ENCODE data around the gene MYOZ2. TPM values are rescaled to one million over a fixed set of nuclear protein-coding genes. Genes with fewer than 3 reads are reported as not detected.
A peak's percentile ranks its signal among the peaks of the same experiment; 100 is the strongest.

The MYOZ2 gene
- total and polyA plus RNA-seq, 2 of the 13 experiments (the other 11 are each of a cell fraction or from before 2014, with no cell fraction given) = 0.03 TPM; not detected in 1

- TF ChIP-seq, protein P1, sequence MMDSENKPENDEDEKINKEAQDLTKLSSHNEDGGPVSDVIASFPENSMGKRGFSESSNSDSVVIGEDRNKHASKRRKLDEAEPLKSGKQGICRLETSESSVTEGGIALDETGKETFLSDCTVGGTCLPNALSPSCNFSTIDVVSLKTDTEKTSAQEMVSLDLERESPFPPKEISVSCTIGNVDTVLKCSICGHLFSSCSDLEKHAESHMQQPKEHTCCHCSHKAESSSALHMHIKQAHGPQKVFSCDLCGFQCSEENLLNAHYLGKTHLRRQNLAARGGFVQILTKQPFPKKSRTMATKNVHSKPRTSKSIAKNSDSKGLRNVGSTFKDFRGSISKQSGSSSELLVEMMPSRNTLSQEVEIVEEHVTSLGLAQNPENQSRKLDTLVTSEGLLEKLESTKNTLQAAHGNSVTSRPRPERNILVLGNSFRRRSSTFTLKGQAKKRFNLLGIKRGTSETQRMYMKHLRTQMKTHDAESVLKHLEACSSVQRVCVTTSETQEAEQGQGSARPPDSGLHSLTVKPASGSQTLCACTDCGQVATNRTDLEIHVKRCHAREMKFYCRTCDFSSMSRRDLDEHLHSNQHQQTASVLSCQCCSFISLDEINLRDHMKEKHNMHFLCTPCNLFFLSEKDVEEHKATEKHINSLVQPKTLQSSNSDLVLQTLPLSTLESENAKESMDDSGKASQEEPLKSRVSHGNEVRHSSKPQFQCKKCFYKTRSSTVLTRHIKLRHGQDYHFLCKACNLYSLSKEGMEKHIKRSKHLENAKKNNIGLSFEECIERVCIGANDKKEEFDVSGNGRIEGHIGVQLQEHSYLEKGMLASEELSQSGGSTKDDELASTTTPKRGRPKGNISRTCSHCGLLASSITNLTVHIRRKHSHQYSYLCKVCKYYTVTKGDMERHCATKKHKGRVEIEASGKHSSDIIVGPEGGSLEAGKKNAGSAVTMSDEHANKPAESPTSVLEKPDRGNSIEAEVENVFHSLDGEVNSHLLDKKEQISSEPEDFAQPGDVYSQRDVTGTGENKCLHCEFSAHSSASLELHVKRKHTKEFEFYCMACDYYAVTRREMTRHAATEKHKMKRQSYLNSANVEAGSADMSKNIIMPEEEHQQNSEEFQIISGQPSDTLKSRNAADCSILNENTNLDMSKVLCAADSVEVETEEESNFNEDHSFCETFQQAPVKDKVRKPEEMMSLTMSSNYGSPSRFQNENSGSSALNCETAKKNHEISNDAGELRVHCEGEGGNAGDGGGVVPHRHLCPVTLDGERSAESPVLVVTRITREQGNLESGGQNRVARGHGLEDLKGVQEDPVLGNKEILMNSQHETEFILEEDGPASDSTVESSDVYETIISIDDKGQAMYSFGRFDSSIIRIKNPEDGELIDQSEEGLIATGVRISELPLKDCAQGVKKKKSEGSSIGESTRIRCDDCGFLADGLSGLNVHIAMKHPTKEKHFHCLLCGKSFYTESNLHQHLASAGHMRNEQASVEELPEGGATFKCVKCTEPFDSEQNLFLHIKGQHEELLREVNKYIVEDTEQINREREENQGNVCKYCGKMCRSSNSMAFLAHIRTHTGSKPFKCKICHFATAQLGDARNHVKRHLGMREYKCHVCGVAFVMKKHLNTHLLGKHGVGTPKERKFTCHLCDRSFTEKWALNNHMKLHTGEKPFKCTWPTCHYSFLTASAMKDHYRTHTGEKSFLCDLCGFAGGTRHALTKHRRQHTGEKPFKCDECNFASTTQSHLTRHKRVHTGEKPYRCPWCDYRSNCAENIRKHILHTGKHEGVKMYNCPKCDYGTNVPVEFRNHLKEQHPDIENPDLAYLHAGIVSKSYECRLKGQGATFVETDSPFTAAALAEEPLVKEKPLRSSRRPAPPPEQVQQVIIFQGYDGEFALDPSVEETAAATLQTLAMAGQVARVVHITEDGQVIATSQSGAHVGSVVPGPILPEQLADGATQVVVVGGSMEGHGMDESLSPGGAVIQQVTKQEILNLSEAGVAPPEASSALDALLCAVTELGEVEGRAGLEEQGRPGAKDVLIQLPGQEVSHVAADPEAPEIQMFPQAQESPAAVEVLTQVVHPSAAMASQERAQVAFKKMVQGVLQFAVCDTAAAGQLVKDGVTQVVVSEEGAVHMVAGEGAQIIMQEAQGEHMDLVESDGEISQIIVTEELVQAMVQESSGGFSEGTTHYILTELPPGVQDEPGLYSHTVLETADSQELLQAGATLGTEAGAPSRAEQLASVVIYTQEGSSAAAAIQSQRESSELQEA (CRISPR knock-in tag; IDR thresholded peaks at IDR 0.05; ENCODE audit: not compliant biosample characterization) = peak; percentile 76
- TF ChIP-seq FOSL1 (CRISPR knock-in tag; IDR thresholded peaks at IDR 0.05; ENCODE audit: borderline replicate concordance) (no peak), ZBTB33 (CRISPR knock-in tag; IDR thresholded peaks at IDR 0.05) (no peak; the same call in 1 of the 2 replicates), TFDP1 (CRISPR knock-in tag; IDR thresholded peaks at IDR 0.05; ENCODE audit: borderline replicate concordance) (peak; percentile 78; the same call in 1 of the 2 replicates), MBD4 (IDR thresholded peaks at IDR 0.05; ENCODE audit: borderline replicate concordance, low read length) (no peak), PCBP1 (IDR thresholded peaks at IDR 0.05; ENCODE audit: borderline replicate concordance, low read depth, low read length) (no peak), DNMT1 (CRISPR knock-in tag; IDR thresholded peaks at IDR 0.05) (no peak), ZSCAN21 (CRISPR knock-in tag; IDR thresholded peaks at IDR 0.05; ENCODE audit: borderline replicate concordance) (no peak), SNAPC5 (CRISPR knock-in tag; IDR thresholded peaks at IDR 0.05; ENCODE audit: borderline replicate concordance) (no peak)
- TF ChIP-seq, protein P2, sequence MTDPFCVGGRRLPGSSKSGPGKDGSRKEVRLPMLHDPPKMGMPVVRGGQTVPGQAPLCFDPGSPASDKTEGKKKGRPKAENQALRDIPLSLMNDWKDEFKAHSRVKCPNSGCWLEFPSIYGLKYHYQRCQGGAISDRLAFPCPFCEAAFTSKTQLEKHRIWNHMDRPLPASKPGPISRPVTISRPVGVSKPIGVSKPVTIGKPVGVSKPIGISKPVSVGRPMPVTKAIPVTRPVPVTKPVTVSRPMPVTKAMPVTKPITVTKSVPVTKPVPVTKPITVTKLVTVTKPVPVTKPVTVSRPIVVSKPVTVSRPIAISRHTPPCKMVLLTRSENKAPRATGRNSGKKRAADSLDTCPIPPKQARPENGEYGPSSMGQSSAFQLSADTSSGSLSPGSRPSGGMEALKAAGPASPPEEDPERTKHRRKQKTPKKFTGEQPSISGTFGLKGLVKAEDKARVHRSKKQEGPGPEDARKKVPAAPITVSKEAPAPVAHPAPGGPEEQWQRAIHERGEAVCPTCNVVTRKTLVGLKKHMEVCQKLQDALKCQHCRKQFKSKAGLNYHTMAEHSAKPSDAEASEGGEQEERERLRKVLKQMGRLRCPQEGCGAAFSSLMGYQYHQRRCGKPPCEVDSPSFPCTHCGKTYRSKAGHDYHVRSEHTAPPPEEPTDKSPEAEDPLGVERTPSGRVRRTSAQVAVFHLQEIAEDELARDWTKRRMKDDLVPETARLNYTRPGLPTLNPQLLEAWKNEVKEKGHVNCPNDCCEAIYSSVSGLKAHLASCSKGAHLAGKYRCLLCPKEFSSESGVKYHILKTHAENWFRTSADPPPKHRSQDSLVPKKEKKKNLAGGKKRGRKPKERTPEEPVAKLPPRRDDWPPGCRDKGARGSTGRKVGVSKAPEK (CRISPR knock-in tag; IDR thresholded peaks at IDR 0.05; ENCODE audit: borderline replicate concordance) = no peak; the same call in 1 of the 2 replicates
- TF ChIP-seq, protein P3, sequence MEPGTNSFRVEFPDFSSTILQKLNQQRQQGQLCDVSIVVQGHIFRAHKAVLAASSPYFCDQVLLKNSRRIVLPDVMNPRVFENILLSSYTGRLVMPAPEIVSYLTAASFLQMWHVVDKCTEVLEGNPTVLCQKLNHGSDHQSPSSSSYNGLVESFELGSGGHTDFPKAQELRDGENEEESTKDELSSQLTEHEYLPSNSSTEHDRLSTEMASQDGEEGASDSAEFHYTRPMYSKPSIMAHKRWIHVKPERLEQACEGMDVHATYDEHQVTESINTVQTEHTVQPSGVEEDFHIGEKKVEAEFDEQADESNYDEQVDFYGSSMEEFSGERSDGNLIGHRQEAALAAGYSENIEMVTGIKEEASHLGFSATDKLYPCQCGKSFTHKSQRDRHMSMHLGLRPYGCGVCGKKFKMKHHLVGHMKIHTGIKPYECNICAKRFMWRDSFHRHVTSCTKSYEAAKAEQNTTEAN (CRISPR knock-in tag; conservative IDR thresholded peaks at IDR 0.05) = no peak; the same call in 1 of the 2 replicates
Measured at GRCh38 chr4:119212234-119212963, 76.8 kb downstream of the MYOZ2 start, which contains the start of gene USP53 (continued).

All from HepG2 (cell line).